ENCODE data around the gene ACKR2.

DNA sequence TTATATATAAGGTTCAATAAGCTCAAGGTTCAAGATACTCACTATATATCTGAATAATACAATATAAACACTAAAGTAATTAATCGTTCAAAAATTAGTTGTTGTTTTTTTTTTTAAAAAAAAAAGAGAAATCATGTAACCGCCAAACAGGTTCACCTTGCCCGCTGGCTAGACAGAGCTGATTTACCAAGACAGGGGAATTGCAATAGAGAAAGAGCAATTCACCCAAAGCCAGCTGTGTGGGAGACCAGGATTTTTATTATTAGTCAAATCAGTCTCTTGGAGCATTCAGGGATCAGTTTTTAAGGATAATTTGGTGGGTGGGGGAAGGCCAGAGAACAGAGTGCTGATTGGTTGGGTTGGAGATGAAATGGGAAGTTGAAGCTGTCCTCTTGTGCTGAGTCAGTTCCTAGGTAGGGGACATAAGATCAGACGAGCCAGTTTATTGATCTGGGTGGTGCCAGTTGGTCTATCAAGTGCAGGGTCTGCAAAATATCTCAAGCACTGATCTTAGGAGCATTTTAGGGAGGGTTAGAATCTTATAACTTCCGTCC, 12.8 kb upstream of the ACKR2 start:
- no peak for TF ChIP-seq POLR2A (IDR thresholded peaks at IDR 0.05; ENCODE audit: extremely low read depth, insufficient read length)
- TF ChIP-seq, protein P1, sequence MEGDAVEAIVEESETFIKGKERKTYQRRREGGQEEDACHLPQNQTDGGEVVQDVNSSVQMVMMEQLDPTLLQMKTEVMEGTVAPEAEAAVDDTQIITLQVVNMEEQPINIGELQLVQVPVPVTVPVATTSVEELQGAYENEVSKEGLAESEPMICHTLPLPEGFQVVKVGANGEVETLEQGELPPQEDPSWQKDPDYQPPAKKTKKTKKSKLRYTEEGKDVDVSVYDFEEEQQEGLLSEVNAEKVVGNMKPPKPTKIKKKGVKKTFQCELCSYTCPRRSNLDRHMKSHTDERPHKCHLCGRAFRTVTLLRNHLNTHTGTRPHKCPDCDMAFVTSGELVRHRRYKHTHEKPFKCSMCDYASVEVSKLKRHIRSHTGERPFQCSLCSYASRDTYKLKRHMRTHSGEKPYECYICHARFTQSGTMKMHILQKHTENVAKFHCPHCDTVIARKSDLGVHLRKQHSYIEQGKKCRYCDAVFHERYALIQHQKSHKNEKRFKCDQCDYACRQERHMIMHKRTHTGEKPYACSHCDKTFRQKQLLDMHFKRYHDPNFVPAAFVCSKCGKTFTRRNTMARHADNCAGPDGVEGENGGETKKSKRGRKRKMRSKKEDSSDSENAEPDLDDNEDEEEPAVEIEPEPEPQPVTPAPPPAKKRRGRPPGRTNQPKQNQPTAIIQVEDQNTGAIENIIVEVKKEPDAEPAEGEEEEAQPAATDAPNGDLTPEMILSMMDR (IDR thresholded peaks at IDR 0.05; ENCODE audit: low read depth, low read length), result no peak
